ENCODE data around the gene EEPD1.

Gene EEPD1

GRCh38 chr7:36312064-36312914 is 159.2 kb downstream of the EEPD1 start:
- TF ChIP-seq CTCF (IDR thresholded peaks at IDR 0.05; ENCODE audit: low read depth, low read length, missing control alignments), result peak; percentile 45
- no peak overlapping the region for H3K4me3 ChIP-seq (ENCODE audit: low read depth, low read length)
- DNase-seq (ENCODE audit: low read depth), result no peak

GRCh38 chr7:36312915-36313334 is 159.9 kb downstream of the EEPD1 start:
- DNase-seq (ENCODE audit: low read depth), result no peak
- H3K4me3 ChIP-seq (ENCODE audit: low read depth, low read length), result no peak overlapping the region
- TF ChIP-seq CTCF (IDR thresholded peaks at IDR 0.05; ENCODE audit: low read depth, low read length, missing control alignments), result no peak

- DNase-seq (ENCODE audit: low read depth), result no peak
- no peak for TF ChIP-seq CTCF (IDR thresholded peaks at IDR 0.05; ENCODE audit: low read depth, low read length, missing control alignments)
- no peak overlapping the region for H3K4me3 ChIP-seq (ENCODE audit: low read depth, low read length)
Observed at GRCh38 chr7:36313607-36314006, 160.6 kb downstream of the EEPD1 start.

GRCh38 chr7:36314491-36314890 is 161.4 kb downstream of the EEPD1 start:
- H3K4me3 ChIP-seq (ENCODE audit: low read depth, low read length), result no peak overlapping the region
- no peak for TF ChIP-seq CTCF (IDR thresholded peaks at IDR 0.05; ENCODE audit: low read depth, low read length, missing control alignments)
- DNase-seq (ENCODE audit: low read depth), result no peak

GRCh38 chr7:36315309-36315944 is 162.4 kb downstream of the EEPD1 start:
- no peak overlapping the region for H3K4me3 ChIP-seq (ENCODE audit: low read depth, low read length)
- no peak for DNase-seq (ENCODE audit: low read depth)

GRCh38 chr7:36316319-36316718 is 163.3 kb downstream of the EEPD1 start:
- no peak overlapping the region for H3K4me3 ChIP-seq (ENCODE audit: low read depth, low read length)
- DNase-seq (ENCODE audit: low read depth), result no peak
- no peak for TF ChIP-seq CTCF (IDR thresholded peaks at IDR 0.05; ENCODE audit: low read depth, low read length, missing control alignments)

More at GRCh38 chr7:36315309-36315944, 162.4 kb downstream of the EEPD1 start:
- no peak for TF ChIP-seq CTCF (IDR thresholded peaks at IDR 0.05; ENCODE audit: low read depth, low read length, missing control alignments)

Measured in GM12864 (cell line).